Measurements from ENCODE around the gene TTC9B.
"Not testable (repeated sequence)": the region's sequence is repeated elsewhere in the genome, so short reads cannot be mapped to it uniquely, and the experiment has no call there.

The TTC9B gene

GRCh38 chr19:40213251-40213829, 4.8 kb downstream of the TTC9B start:
- no peak for DNase-seq

GRCh38 chr19:40210889-40211288, 7.3 kb downstream of the TTC9B start:
- no peak for DNase-seq

GRCh38 chr19:40208602-40209001, 9.6 kb downstream of the TTC9B start:
- no peak for DNase-seq

- DNase-seq: no peak
Observed at GRCh38 chr19:40205760-40206159, 12.4 kb downstream of the TTC9B start.

GRCh38 chr19:40204381-40204780, 13.8 kb downstream of the TTC9B start:
- no peak for DNase-seq

- no peak for DNase-seq
Observed at GRCh38 chr19:40200341-40201099, 17.7 kb downstream of the TTC9B start.

GRCh38 chr19:40198272-40198990, 19.8 kb downstream of the TTC9B start:
- no peak for DNase-seq

- DNase-seq: no peak
Observed at GRCh38 chr19:40193587-40193849, 24.7 kb downstream of the TTC9B start.

- no peak for DNase-seq
Observed at GRCh38 chr19:40192758-40193586, 25.2 kb downstream of the TTC9B start.

GRCh38 chr19:40191836-40192646, 26.1 kb downstream of the TTC9B start:
- DNase-seq: peak; percentile 70

GRCh38 chr19:40190891-40191835, 27.0 kb downstream of the TTC9B start, which contains the start of gene MAP3K10:
Gene MAP3K10 (plus strand): TSS chr19:40191426. CDS start chr19:40192032, 606 bp downstream.
- DNase-seq: peak; percentile 89

GRCh38 chr19:40184273-40184672, 33.9 kb downstream of the TTC9B start:
- no peak for DNase-seq

- DNase-seq: no peak
Observed at GRCh38 chr19:40178756-40179155, 39.4 kb downstream of the TTC9B start.

GRCh38 chr19:40177286-40178070, 40.7 kb downstream of the TTC9B start:
- no peak for DNase-seq

- no peak for DNase-seq
Observed at GRCh38 chr19:40175820-40176219, 42.4 kb downstream of the TTC9B start.

GRCh38 chr19:40174092-40174491, 44.1 kb downstream of the TTC9B start:
- DNase-seq: no peak

- DNase-seq: not testable (repeated sequence)
Observed at GRCh38 chr19:40171293-40171692, 46.9 kb downstream of the TTC9B start.

GRCh38 chr19:40170303-40170989, 47.7 kb downstream of the TTC9B start:
- DNase-seq: not testable (repeated sequence)

- DNase-seq: not testable (repeated sequence)
Observed at GRCh38 chr19:40169482-40170302, 48.5 kb downstream of the TTC9B start.

All from retina (tissue), 1 donor.